GM19463 (cell line): ENCODE measurements around the gene P2RY8.
"Not testable (repeated sequence)": the region's sequence is repeated elsewhere in the genome, so short reads cannot be mapped to it uniquely, and the experiment has no call there.

Experiments used
- ATAC-seq: cut with Tn5 transposase; IDR thresholded peaks from one replicate; pipeline ENCODE4 v1.9.1; 2021; ENCODE audit warnings: mild to moderate bottlenecking, moderate library complexity; ENCODE audit not compliant: unreplicated experiment

Gene P2RY8, protein sequence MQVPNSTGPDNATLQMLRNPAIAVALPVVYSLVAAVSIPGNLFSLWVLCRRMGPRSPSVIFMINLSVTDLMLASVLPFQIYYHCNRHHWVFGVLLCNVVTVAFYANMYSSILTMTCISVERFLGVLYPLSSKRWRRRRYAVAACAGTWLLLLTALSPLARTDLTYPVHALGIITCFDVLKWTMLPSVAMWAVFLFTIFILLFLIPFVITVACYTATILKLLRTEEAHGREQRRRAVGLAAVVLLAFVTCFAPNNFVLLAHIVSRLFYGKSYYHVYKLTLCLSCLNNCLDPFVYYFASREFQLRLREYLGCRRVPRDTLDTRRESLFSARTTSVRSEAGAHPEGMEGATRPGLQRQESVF

DNA sequence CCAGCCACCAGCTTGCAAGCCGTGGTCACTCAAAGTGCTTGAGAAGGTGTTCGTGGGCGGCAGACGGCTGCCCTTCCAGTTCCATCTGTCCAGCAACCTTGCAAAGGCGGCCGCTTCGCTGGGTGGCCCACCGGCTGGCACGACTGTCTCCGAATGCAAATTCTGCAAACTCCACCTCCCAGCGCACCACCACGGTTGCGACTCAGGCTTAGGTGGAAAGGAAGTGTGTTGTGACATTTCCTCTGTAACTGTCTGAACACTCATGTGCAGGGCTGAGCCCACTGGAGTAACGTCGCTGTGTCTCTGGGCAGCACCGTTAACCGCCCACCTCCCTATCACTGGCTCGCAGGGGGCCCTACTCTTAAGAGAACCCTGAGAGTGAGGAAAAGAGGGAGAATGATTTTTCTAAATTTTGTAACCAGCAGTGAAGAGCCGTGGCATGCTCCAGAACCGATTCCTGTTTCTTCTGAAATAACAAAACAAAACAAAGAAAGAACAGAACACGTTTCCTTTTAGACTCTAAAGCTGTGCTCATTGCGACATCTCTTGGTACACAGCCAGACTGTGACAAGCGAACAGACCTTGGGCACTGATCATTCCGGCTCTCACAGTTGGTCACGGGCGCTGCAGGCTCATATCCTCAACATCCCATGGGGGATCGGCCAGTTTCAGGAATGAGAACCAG is at the start of gene P2RY8:
Gene P2RY8 (minus strand): TSS at position 155 of the 685 bp plus-strand sequence. CDS start 70,627 bp downstream, outside the sequence.
- ATAC-seq = peak; percentile 50

DNA sequence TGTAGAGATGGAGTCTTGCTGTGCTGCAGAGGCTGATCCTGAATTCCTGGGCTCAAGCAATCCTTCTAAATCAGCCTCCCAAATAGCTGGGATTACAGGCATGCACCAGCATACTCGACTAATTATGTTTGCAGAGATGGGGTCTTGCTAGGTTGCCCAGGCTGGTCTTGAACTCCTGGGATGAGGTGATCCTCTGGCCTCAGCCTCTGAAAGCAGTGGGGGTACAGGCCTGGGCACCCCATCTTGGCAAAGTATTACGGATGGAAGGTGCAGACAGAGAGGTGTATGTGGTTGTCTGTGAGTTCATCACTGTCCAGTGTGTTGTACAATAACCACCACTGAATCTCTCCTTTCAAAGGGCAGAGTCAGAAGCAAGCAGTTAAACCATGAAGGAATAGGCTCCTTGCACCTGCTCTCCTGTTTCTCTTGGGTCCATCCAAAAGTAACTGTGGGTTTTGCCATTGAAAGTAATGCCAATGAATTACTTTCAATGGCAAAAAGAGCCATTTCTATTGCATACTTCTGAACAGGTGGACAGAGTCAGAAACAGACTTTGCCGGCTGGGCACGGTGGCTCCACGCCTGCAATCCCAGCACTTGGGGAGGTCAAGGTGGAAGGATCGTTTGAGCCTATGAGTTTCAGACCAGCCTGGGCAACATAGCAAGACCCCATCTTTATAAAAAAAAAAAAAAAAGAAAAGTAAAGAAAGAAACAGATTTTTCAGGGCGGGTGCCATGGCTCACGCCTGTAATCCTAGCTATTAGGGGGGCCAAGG is 47.4 kb upstream of the P2RY8 start:
- no peak for ATAC-seq

DNA sequence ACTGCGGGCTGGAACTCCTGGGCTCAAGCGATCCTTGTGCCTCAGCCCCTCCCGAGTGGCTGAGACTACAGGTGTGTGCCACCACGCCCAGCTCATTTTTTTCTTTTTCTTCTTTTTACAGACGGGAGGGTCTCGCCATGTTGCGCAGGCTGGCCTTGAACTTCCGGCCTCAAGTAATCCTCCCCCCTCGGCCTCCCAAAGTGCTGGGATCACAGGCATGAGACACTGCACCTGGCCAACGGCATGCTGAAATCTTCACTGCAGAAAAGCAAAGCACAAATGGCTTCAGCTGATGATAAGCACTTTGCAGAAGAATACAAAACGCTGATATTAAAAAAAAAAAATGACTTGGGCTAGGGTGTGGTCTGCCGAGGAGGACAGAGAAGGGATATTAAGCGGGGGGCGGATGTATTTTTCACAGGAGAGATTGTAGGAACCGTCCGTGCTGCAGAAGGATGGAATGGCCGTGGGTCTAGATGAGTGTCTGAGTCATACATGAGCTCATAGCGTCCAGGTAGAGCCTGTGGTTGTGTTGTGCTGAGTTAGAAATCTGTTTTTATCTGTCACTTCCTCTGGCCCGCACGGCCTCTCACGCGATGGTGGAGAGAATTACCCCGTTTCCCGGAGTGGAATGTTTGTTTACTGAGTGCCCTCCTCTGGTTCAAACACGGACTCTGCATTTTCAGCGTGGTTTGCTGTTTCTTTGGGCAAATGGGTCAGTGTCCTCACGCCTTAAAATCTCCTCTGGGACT is 45.9 kb upstream of the P2RY8 start:
- ATAC-seq = peak; percentile 81

DNA sequence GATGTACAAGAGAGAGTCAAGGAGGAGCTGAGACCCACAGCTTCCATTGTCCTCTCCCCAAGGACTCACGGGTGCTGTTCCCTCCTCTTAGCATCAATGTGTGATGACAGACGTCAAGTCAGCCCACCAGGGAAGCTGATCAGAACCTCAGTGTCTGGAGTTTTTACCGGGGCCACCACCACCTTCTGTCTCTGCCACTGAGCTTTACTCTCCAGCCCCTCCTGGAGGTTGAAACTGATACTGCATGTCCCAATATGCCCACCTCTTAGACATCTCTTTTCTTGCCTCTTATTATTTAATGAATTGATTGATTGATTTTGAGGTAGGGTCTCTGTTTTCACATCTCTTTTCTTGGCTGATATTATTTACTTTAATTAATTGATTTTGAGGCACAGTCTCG is 44.1 kb upstream of the P2RY8 start:
- no peak for ATAC-seq

DNA sequence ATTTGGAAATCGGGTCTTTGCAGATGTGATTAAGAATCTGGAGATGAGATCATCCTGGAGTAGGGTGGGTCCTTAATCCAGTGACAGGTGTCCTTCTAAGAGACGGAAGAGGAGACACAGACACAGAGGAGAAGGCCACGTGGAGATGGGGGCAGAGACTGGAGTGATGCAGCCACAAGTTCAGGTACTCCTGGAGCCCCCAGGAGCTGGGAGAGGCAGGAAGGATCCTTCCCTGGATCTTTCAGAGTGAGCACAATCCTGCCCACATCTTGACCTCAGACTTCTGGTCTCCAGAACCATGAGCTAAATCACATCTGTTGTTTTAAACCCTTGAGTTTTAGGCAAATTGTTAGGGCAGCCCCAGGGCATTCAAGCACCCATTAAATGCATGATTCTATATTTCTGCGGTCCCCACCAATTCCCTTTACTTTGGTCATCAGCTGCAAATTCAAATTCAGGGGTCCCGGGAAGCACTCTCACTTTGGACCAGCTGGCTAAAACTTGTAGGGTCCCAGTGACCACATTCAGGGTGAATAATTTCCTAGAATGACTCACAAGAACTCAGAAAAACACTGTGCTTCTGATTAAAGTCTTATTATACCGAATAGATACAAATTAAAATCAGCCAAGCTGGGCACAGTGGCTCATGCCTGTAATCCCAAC is 41.7 kb upstream of the P2RY8 start:
- ATAC-seq = no peak

DNA sequence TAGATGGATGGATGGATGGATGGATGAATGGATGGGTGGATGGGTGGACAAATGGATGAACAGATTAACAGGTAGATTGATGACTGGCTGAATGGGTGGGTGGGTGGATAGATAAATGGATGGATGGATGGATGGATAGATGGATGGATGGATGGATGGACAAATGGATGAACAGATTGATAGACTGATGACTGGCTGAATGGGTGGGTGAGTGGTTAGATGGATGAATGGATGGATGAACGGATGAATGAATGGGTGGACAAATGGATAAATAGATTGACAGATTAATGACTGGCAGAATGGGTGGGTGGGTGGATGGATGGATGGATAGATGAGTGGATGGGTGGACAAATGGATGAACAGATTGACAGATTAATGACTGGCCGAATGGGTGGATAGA is 40.9 kb upstream of the P2RY8 start:
- ATAC-seq = no peak

DNA sequence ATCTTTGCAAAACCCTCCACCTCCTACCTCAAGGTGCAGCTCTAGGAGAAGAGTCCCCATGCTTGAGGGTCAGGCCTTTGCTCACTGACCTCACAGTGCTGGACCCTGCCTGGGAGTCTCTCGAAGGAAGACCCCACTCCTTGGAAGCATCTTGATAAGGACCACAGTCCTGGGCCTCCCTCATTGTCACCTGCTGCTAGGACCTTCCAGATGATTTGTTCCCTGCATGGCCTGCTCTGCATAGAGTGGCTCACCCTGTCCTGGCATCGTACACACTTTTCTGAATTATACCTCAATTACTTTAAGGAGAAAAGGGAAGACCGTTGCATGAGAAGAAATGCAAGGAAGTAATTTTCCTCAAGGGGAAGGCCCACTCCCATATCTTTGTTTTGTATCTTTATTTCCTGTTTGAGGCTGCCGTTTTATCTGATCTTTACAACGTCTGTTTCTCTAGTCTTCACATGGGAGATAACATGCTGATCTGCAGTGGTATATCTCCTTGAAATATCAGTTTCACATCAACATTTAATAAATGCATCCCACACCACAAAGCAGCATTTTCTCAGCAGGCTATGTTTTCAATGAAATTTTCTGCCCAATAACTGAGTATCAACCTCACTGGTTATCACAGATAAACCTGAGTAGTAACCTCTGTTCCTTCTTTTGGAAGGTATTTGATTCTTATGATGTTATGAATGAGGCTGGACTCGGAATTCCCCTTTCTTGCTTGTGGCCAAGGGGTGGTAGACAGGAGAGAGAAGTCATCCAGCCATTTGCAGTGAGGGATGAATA is 39.4 kb upstream of the P2RY8 start:
- no peak for ATAC-seq

DNA sequence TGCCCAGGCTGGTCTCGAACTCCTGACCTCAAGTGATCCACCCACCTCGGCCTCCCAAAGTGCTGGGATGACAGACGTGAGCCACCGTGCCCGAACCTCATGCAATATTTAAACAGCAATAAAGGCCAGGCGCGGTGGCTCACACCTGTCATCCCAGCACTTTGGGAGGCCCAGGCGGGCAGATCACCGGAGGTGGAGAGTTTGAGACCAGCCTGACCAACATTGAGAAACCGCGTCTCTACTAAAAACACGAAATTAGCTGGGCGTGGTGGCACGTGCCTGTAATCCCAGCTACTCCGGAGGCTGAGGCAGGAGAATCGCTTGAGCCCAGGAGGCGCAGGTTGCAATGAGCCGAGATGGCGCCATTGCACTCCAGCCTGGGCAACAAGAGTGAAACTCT is 37.2 kb upstream of the P2RY8 start:
- not testable (repeated sequence) for ATAC-seq

DNA sequence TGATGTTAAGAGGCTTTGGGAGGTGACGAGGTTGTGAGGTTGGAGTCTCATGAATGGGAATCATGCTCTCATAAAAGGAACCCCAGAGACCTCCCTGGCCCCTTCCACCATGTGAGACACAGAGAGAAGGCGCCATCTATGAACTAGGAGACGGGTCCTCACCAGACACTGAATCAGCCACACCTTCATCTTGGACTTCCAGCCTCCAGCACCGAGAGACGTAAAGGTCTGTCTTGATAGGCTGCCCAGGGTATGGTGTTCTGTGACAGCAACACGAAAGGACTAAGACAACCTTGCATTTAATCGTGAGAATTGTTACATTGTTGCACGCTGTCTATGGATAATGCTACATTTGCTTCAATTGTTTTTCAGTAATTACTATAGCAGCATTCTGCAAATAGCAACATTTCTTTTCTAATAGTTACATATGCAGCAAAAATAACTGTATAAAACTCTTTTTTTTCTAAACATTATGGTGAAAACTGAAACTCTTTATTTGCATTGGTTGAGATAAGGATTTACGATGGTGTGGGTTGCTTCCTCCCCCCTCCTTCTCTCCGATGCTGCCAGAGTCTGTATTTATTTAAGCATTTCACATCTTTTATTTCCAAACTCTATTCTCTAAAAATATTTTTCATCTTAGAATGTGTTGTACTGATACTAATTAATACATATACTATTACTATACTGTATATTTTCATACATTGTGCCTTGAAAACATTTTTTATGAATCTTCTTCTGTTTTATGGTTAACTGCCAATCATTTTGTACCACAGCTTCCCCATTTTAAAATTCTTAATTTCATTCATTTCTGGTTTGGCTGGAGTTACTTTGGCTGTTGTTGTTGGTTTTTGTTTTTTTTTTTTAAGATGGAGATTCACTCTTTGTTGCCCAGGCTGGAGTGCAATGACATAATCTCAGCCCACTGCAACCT is 28.0 kb upstream of the P2RY8 start:
- no peak for ATAC-seq

DNA sequence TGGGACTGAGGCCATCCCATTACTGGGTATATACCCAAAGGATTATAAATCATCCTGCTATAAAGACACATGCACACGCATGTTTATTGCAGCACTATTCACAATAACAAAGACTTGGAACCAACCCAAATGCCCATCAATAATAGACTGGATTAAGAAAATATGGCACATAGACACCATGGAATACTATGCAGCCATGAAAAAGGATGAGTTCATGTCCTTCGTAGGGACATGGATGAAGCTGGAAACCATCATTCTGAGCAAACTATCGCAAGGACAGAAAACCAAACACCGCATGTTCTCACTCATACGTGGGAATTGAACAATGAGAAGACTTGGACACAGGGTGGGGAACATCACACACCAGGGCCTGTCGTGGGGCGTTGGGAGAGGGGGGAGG is 27.1 kb upstream of the P2RY8 start:
- not testable (repeated sequence) for ATAC-seq

DNA sequence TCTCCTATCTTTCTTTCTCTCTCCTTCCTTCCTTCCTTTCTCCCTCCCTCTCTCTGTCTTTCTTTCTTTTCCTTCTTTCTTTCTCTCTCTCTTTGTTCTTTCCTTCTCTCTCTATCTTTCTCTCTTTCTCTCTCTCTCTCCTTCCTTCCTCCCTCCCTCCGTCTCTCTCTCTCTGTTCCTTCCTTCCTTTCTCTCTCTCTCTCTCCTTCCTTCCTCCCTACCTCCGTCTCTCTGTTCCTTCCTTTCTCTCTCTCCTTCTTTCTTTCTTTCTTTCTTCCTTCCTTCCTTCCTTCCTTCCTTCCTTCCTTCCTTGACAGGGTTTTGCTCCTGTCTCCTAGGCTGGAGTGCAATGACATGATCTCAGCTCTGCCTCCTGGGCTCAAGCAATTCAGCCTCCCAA is 24.2 kb upstream of the P2RY8 start:
- ATAC-seq = no peak

DNA sequence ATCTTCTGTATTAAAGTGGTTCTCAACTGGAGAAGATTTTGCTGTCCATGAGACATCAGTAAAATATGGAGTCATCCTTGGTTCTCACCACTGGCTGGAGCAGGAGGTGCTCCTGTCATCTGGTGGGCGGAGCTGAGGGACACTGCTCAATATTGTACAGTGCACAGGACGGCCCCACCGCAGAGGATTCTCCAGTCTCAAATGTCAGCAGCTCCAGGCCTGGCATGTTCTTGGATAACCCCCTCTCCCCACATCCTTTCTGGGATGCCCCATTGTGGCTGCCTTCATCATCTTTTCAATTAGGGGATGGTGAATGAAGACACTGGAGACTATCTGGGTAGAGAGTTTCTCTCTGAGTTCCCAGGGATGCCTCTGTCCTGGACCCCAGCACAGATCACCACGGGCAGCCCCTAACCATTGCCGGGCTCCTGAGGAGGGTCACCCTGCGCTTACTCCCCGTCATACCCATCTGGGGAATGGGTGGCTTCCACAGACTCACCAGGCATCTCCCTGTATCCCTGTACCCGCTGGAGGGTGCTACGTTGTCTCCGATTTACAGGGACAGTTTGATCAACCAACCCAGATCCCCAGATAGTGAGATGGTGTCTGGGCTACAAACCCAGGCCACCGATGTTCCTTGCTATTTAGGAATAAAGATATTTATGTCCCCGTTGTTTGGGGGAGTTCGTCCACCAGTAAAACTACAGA is 21.9 kb upstream of the P2RY8 start:
- ATAC-seq = no peak

DNA sequence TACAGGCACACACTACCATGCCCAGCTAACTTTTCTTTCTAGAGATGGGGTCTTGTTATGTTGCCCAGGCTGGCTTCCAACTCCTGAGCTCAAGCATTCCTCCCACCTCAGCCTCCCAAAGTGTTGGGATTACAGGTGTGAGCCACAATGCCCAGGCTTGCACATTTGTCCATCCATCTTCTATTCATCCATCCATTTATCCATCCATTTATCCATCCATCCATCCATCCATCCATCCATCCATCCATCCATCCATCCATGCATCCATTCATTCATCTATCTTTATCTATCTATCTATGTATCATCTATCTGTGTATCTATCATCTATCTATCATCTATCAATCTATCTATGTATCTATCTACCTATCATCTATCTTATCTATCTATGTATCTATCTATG is 20.5 kb upstream of the P2RY8 start:
- ATAC-seq = not testable (repeated sequence)

DNA sequence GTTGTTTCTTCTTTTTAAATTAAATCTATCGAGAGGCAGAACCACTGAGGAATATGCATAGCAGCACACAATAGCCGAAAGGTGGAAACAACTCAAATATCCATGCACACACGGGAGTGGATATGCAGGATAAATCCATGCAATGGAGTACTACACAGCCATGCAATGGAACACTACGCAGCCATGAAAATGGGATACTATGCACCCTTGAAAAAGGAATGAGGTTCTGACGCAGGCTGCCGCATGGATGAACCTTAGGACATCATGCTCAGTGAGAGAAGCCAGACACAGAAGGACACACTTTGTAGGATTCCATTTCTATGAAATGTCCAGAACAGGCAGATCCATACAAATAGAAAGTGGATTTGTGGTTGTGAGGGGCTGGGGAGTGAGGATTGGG is 18.4 kb upstream of the P2RY8 start:
- ATAC-seq = no peak

DNA sequence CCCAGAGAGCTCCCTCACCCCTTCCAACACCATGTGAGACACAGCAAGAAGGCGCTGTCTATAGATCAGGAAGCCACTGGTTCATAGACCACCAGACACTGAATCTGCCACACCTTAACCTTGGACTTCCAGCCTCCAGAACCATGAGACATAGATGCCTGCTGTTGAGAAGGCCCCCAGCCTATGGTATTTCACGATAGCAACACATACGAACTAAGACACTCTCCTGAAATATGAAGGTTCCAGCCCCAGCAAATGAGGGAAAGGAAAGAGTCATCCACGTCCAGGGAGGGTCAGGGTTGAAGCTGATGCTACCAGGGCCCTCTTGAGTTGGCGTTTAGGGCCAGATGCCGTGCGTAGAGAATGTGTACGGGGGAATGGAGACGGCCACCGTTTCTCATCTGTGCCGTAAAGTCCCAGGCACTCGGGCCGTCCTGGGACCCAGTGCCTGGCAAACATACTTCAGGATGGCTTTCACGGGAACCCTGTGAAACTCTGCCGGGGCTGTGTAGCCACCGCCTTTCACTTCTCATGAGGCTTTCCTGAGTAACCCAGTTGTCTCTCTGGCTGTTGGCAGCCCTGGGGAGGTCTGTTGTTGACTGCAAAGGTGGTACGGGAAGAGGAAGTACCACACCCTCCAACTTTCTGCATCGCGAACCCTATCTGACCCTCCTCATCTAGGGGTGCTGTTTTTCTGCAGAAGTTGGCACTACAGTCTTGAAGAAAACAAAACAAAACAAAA is 17.7 kb upstream of the P2RY8 start:
- no peak for ATAC-seq

DNA sequence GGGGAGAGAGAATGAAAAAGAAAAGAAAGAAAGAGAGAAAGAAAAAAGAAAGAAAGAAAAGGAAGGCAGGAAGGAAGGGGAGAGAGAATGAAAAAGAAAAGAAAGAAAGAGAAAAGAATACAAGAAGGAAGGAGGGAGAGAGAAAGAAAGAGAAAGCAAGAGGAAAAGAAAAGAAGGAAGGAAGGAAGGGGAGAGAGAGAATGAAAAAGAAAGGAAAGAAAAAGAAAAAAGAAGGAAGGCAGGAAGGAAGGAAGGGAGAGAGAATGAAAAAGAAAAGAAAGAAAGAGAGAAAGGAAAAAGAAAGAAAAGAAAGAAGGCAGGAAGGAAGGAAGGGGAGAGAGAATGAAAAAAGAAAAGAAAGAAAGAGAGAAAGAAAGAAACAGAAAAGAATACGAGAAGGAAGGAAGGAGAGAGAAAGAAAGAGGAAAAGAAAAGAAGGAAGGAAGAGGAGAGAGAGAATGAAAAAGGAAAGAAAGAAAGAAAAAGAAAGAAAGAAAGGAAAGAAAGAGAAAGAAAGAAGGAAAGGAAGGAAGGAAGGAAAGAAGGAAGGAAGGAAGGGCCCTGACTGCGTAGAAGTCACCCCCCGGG is 15.1 kb upstream of the P2RY8 start:
- ATAC-seq = no peak

DNA sequence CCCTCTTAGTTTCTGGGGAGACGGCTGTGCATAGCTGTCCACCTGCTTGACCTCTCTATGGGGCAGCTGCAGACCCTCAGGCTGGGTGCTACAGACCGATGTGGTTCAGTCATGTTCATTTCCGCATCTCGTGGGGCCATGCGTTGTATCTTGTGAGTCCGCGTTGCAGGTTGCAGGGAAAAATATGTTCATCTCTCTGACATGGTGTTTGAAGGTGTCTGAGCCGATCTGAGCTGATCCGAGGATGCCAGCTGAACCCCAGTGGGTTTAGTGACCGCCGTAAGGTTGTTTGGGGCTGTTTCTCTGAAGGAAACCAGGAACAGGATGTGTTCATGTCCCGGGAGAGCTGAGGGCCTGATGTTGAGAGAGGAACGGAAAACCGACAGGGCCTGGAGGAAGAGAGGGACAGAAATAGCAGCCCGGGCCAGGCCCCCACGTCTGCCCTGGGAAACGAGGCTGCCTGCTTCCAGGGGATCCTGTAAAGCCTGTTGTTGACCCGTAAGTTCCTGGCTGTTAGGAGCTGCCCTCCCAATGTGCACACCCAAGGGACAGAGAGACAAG is 9.8 kb upstream of the P2RY8 start:
- ATAC-seq = no peak
